Neural progenitor cell (in vitro differentiated cells): Measurements from ENCODE around the gene TSPAN18. TPM values are rescaled to one million over a fixed set of nuclear protein-coding genes. Genes with fewer than 3 reads are reported as not detected.
A peak's percentile ranks its signal among the peaks of the same experiment; 100 is the strongest.

Experiments
- DNase-seq: peaks from one replicate; pipeline ENCODE4 v3.0.0-alpha.2; 2016; ENCODE audit warnings: low spot score
- H2AFZ ChIP-seq: fragments of 200-600 bp; sonication (generic); replicated peaks from 2 replicates; pipeline ENCODE4 v1.6.1; 2016; ENCODE audit warnings: antibody characterized with exemption
- H3F3A ChIP-seq: fragments of 200-600 bp; sonication (generic); 2 replicates; pipeline ENCODE4 v1.6.1; 2016; ENCODE audit warnings: antibody characterized with exemption, low read depth
- H3K27ac ChIP-seq: fragments of 200-600 bp; sonication (generic); 2 replicates; pipeline ENCODE4 v1.5.1; 2016; ENCODE audit warnings: mild to moderate bottlenecking
- H3K27me3 ChIP-seq: fragments of 200-600 bp; sonication (generic); 2 replicates; pipeline ENCODE4 v1.6.1; 2016; ENCODE audit warnings: mild to moderate bottlenecking, moderate library complexity
- H3K36me3 ChIP-seq: fragments of 200-600 bp; sonication (generic); 2 replicates; pipeline ENCODE4 v1.5.1; 2016
- H3K4me1 ChIP-seq: fragments of 200-600 bp; sonication (generic); 2 replicates; pipeline ENCODE4 v1.6.1; 2016; ENCODE audit warnings: mixed run types
- H3K4me2 ChIP-seq: fragments of 200-600 bp; sonication (generic); 2 replicates; pipeline ENCODE4 v1.6.1; 2016
- H3K4me3 ChIP-seq: fragments of 200-600 bp; sonication (generic); 2 replicates; pipeline ENCODE4 v1.5.1; 2016
- H3K79me2 ChIP-seq: fragments of 200-600 bp; sonication (generic); 2 replicates; pipeline ENCODE4 v1.6.1; 2016; ENCODE audit warnings: low read depth
- H3K9ac ChIP-seq: fragments of 200-600 bp; sonication (generic); 2 replicates; pipeline ENCODE4 v1.6.1; 2016
- H3K9me3 ChIP-seq: fragments of 200-600 bp; sonication (generic); 2 replicates; pipeline ENCODE4 v1.5.1; 2016; ENCODE audit warnings: low read depth
- H4K20me1 ChIP-seq: fragments of 200-600 bp; sonication (generic); 2 replicates; pipeline ENCODE4 v1.6.1; 2016; ENCODE audit warnings: low read depth
- H3K27ac Mint-ChIP-seq: 3 replicates; pipeline ENCODE4 v1.8.0; 2021; ENCODE audit warnings: mixed read lengths
- H3K27me3 Mint-ChIP-seq: 2 replicates; pipeline ENCODE4 v1.8.0; 2022; ENCODE audit warnings: low read depth, mild to moderate bottlenecking, inconsistent platforms, moderate library complexity, mixed read lengths; ENCODE audit not compliant: insufficient read depth
- H3K36me3 Mint-ChIP-seq: 3 replicates; pipeline ENCODE4 v1.8.0; 2021; ENCODE audit warnings: mixed read lengths
- H3K4me1 Mint-ChIP-seq: 3 replicates; pipeline ENCODE4 v1.8.0; 2021; ENCODE audit warnings: mixed read lengths
- H3K4me3 Mint-ChIP-seq: 3 replicates; pipeline ENCODE4 v1.8.0; 2021; ENCODE audit warnings: mild to moderate bottlenecking, moderate library complexity, mixed read lengths
- H3K9me3 Mint-ChIP-seq: 3 replicates; pipeline ENCODE4 v1.8.0; 2020; ENCODE audit warnings: mixed read lengths
- CTCF ChIP-seq: fragments of 200-600 bp; sonication (generic); IDR thresholded peaks from 2 replicates; pipeline ENCODE4 v1.5.1; 2017; ENCODE audit warnings: antibody characterized with exemption, mild to moderate bottlenecking
- EZH2 ChIP-seq: fragments of 200-600 bp; sonication (generic); IDR thresholded peaks from 2 replicates; pipeline ENCODE4 v1.6.1; 2017; ENCODE audit warnings: antibody characterized with exemption, mild to moderate bottlenecking, moderate library complexity
- EZH2phosphoT487 ChIP-seq: fragments of 200-600 bp; sonication (generic); IDR thresholded peaks from 2 replicates; pipeline ENCODE4 v1.6.1; 2017; ENCODE audit warnings: antibody characterized with exemption
- total RNA-seq: library from RNA; depleted of rRNA; stranded (reverse); fragments of >200 nt; gene quantifications from 2 replicates; pipeline ENCODE4 v1.2.3, GENCODE V29; 2015; ENCODE audit warnings: low replicate concordance

TSPAN18 gene
- total RNA-seq, 1 donor from 2014 or later, result 16.5 TPM

GRCh38 chr11:44905131-44905866, 178.5 kb downstream of the TSPAN18 start:
- no peak overlapping the region for H3K4me3 Mint-ChIP-seq
- H3K27me3 Mint-ChIP-seq, result peaks cover 7% of the 10 kb centered on the region
- Histone ChIP-seq H3F3A (peaks cover 10% of the 10 kb centered on the region), H3K9me3 (no peaks in the 10 kb centered on the region), H3K9ac (no peak overlapping the region), H4K20me1 (peaks cover 21% of the 10 kb centered on the region), H3K4me1 (peaks cover 6% of the 10 kb centered on the region), H3K4me2 (no peak overlapping the region), H3K4me3 (no peak overlapping the region), H3K27ac (no peak overlapping the region), H3K27me3 (no peaks in the 10 kb centered on the region), H3K79me2 (no peaks in the 10 kb centered on the region), H3K36me3 (no peaks in the 10 kb centered on the region), H2AFZ (no peak overlapping the region)
- H3K9me3 Mint-ChIP-seq, result no peaks in the 10 kb centered on the region
- no peak for TF ChIP-seq EZH2
- peak overlapping the region; percentile 69 for H3K27ac Mint-ChIP-seq
- DNase-seq, result no peak
- H3K4me1 Mint-ChIP-seq, result peaks cover 35% of the 10 kb centered on the region
- peaks cover 10% of the 10 kb centered on the region for H3K36me3 Mint-ChIP-seq

DNA sequence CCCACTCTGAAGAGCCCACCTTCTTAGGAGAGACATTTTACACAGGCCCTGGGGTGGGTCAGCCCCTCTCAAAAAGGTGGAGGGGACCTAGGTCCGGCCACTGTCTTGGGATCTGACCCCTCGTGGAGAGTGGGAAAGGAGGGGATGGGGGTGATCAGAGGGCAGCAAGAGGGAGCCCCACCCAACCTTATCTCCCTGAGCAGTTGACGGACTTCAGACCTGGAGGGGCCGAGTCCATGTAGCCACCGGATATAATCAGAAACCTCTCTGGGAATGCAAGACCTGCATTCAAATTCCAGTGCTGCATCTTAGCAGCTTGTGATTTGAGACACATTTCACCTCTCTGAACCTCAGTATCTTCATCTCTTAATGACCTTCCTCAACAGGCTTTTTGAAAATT, 179.9 kb downstream of the TSPAN18 start:
- peaks cover 21% of the 10 kb centered on the region for H4K20me1 ChIP-seq
- H3K4me3 ChIP-seq, result no peak overlapping the region
- H3K4me1 ChIP-seq, result peaks cover 13% of the 10 kb centered on the region
- Mint-ChIP-seq H3K27ac (no peak overlapping the region), H3K27me3 (peaks cover 7% of the 10 kb centered on the region), H3K36me3 (peaks cover 13% of the 10 kb centered on the region), H3K4me1 (peaks cover 48% of the 10 kb centered on the region), H3K4me3 (no peak overlapping the region), H3K9me3 (no peaks in the 10 kb centered on the region)
- no peak overlapping the region for H3K4me2 ChIP-seq
- H3K9ac ChIP-seq, result no peak overlapping the region
- no peak overlapping the region for H2AFZ ChIP-seq
- H3K79me2 ChIP-seq, result no peaks in the 10 kb centered on the region
- no peaks in the 10 kb centered on the region for H3K27me3 ChIP-seq
- H3K9me3 ChIP-seq, result no peaks in the 10 kb centered on the region
- DNase-seq, result no peak
- peaks cover 10% of the 10 kb centered on the region for H3F3A ChIP-seq
- no peaks in the 10 kb centered on the region for H3K36me3 ChIP-seq
- H3K27ac ChIP-seq, result no peak overlapping the region
- TF ChIP-seq EZH2 (no peak), EZH2phosphoT487 (no peak), CTCF (no peak)

GRCh38 chr11:44909557-44909956, 182.8 kb downstream of the TSPAN18 start:
- Mint-ChIP-seq H3K27me3 (peaks cover 4% of the 10 kb centered on the region), H3K9me3 (no peaks in the 10 kb centered on the region), H3K27ac (no peak overlapping the region), H3K4me1 (peaks cover 56% of the 10 kb centered on the region), H3K4me3 (no peak overlapping the region), H3K36me3 (peaks cover 11% of the 10 kb centered on the region)
- Histone ChIP-seq H3K27ac (no peak overlapping the region), H2AFZ (no peak overlapping the region), H3K4me1 (peaks cover 20% of the 10 kb centered on the region), H3K36me3 (no peaks in the 10 kb centered on the region), H3K9ac (no peak overlapping the region), H3K4me3 (no peak overlapping the region), H3K9me3 (no peaks in the 10 kb centered on the region), H3K27me3 (no peaks in the 10 kb centered on the region), H3K4me2 (no peak overlapping the region), H3K79me2 (no peaks in the 10 kb centered on the region), H4K20me1 (peaks cover 12% of the 10 kb centered on the region), H3F3A (peaks cover 4% of the 10 kb centered on the region)
- TF ChIP-seq CTCF (no peak), EZH2phosphoT487 (no peak), EZH2 (no peak)
- DNase-seq, result no peak

- Histone ChIP-seq H3F3A (no peaks in the 10 kb centered on the region), H3K9me3 (no peaks in the 10 kb centered on the region), H3K4me3 (no peak overlapping the region), H3K4me2 (no peak overlapping the region), H3K27ac (no peak overlapping the region), H2AFZ (no peak overlapping the region), H3K79me2 (no peaks in the 10 kb centered on the region), H4K20me1 (peaks cover 3% of the 10 kb centered on the region), H3K4me1 (peaks cover 15% of the 10 kb centered on the region), H3K9ac (no peak overlapping the region), H3K27me3 (no peaks in the 10 kb centered on the region), H3K36me3 (no peaks in the 10 kb centered on the region)
- H3K4me3 Mint-ChIP-seq, result no peak overlapping the region
- H3K4me1 Mint-ChIP-seq, result peaks cover 49% of the 10 kb centered on the region
- H3K36me3 Mint-ChIP-seq, result peaks cover 11% of the 10 kb centered on the region
- DNase-seq, result no peak
- H3K27me3 Mint-ChIP-seq, result peaks cover 4% of the 10 kb centered on the region
- H3K27ac Mint-ChIP-seq, result no peak overlapping the region
- H3K9me3 Mint-ChIP-seq, result no peaks in the 10 kb centered on the region
- TF ChIP-seq CTCF, result no peak
- TF ChIP-seq EZH2phosphoT487, result no peak
Observed at GRCh38 chr11:44910591-44910990, 183.8 kb downstream of the TSPAN18 start.
